SK-N-SH (cell line): Measurements from ENCODE around the gene MFSD8. TPM values are rescaled to one million over a fixed set of nuclear protein-coding genes. Genes with fewer than 3 reads are reported as not detected.

Source experiments
- CTCF ChIA-PET: fragments of 300-600, 350-600 bp; formaldehyde crosslinking; extraction: SDS; loops from one replicate; lab custom pipeline; 2021; lab: Yijun Ruan, JAX
- POLR2A ChIA-PET: fragments of 350-600 bp; sonication (Branson Sonifier 250); formaldehyde crosslinking; extraction: SDS; loops from one replicate; lab custom pipeline; 2020; ENCODE audit warnings: antibody characterized with exemption, inconsistent platforms; lab: Yijun Ruan, JAX
- DNase-seq: peaks from one replicate; pipeline ENCODE4 v3.0.0; 2012
- H2AFZ ChIP-seq: fragments of 200-600 bp; sonication (generic); 2 replicates; pipeline ENCODE4 v1.8.1; 2016; ENCODE audit warnings: antibody characterized with exemption, mild to moderate bottlenecking, low read depth
- H3F3A ChIP-seq: fragments of 200-600 bp; sonication (generic); replicated peaks from 2 replicates; pipeline ENCODE3; 2016; ENCODE audit warnings: antibody characterized with exemption, mild to moderate bottlenecking; ENCODE audit not compliant: insufficient read depth
- H3K27ac ChIP-seq, 2 experiments: fragments of 200-500 bp in 1 of 2; fragments of 200-600 bp in 1 of 2; sonication (Bioruptor generic) in 1 of 2; sonication (generic), shearing (Covaris generic) in 1 of 2; 2 replicates each; pipeline versions ENCODE4 v1.5.1 to v1.6.1; 2014 to 2016; ENCODE audit warnings: low read depth in 2 of 2, inconsistent platforms in 1 of 2, low read length in 1 of 2, mild to moderate bottlenecking in 1 of 2, mixed read lengths in 1 of 2
- H3K27me3 ChIP-seq: fragments of 200-600 bp; sonication (generic), shearing (Covaris generic); 2 replicates; pipeline ENCODE4 v1.6.1; 2016; ENCODE audit warnings: mixed run types; ENCODE audit not compliant: insufficient read depth
- H3K36me3 ChIP-seq, 2 experiments: fragments of 200-500 bp in 1 of 2; fragments of 200-600 bp in 1 of 2; sonication (Bioruptor generic) in 1 of 2; sonication (generic) in 1 of 2; replicated peaks in 1 of 2; 2 replicates each; pipeline versions ENCODE3 to v1.5.1; 2014 to 2016; ENCODE audit warnings: low read length in 1 of 2, mild to moderate bottlenecking in 1 of 2; ENCODE audit not compliant: insufficient read depth in 2 of 2, control insufficient read depth in 1 of 2
- H3K4me1 ChIP-seq, 2 experiments: fragments of 200-500 bp in 1 of 2; fragments of 200-600 bp in 1 of 2; sonication (Bioruptor generic) in 1 of 2; sonication (generic), shearing (Covaris generic) in 1 of 2; 2 replicates each; pipeline versions ENCODE4 v1.5.1 to v1.6.1; 2014 to 2016; ENCODE audit warnings: low read depth in 1 of 2, low read length in 1 of 2, mixed run types in 1 of 2; ENCODE audit not compliant: insufficient read depth in 2 of 2, control insufficient read depth in 1 of 2
- H3K4me2 ChIP-seq: fragments of 200-600 bp; sonication (generic), shearing (Covaris generic); 2 replicates; pipeline ENCODE4 v1.6.1; 2017; ENCODE audit warnings: mixed run types
- H3K4me3 ChIP-seq, 2 experiments: fragments of 200-500 bp in 1 of 2; fragments of 200-600 bp in 1 of 2; sonication (Bioruptor generic) in 1 of 2; sonication (generic), shearing (Covaris generic) in 1 of 2; 2 replicates each; pipeline versions ENCODE4 v1.5.1 to v1.8.1; 2014 to 2016; ENCODE audit warnings: low read depth in 2 of 2, inconsistent platforms in 1 of 2, low read length in 1 of 2, mild to moderate bottlenecking in 1 of 2, mixed read lengths in 1 of 2, moderate library complexity in 1 of 2
- H3K79me2 ChIP-seq: fragments of 200-600 bp; sonication (generic); 2 replicates; pipeline ENCODE4 v1.8.1; 2017; ENCODE audit warnings: mild to moderate bottlenecking; ENCODE audit not compliant: insufficient read depth
- H3K9ac ChIP-seq: fragments of 200-600 bp; sonication (generic); 2 replicates; pipeline ENCODE4 v1.6.1; 2017; ENCODE audit warnings: mixed run types
- H3K9me2 ChIP-seq: fragments of 200-600 bp; sonication (generic); 2 replicates; pipeline ENCODE4 v1.6.1; 2017; ENCODE audit warnings: mixed run types
- H3K9me3 ChIP-seq: fragments of 200-600 bp; sonication (generic); 2 replicates; pipeline ENCODE4 v1.6.1; 2017; ENCODE audit warnings: mixed run types, mild to moderate bottlenecking, moderate library complexity
- H4K20me1 ChIP-seq: fragments of 200-600 bp; sonication (generic); 2 replicates; pipeline ENCODE4 v1.6.1; 2017; ENCODE audit warnings: mild to moderate bottlenecking, mixed run types; ENCODE audit not compliant: insufficient read depth
- CHD2 ChIP-seq: fragments of 150-350 bp; IDR thresholded peaks from 2 replicates; pipeline ENCODE4 v1.6.1; 2018; ENCODE audit warnings: low read length; ENCODE audit not compliant: partially characterized antibody
- ELF1 ChIP-seq: IDR thresholded peaks from 2 replicates; pipeline ENCODE4 v1.4.0; 2012
- EP300 ChIP-seq, 2 experiments: IDR thresholded peaks; 2 replicates each; pipeline versions ENCODE4 v1.4.0 to v1.6.1; 2012; ENCODE audit warnings: borderline replicate concordance in 1 of 2, low read depth in 1 of 2, low read length in 1 of 2
- FOSL2 ChIP-seq: IDR thresholded peaks from 2 replicates; pipeline ENCODE4 v1.4.0; 2012; ENCODE audit warnings: low read depth, mild to moderate bottlenecking, moderate library complexity, borderline replicate concordance
- FOXJ3 ChIP-seq: sonication (generic); formaldehyde crosslinking; IDR thresholded peaks from 2 replicates; pipeline ENCODE4 v1.5.1; 2020; ENCODE audit warnings: mild to moderate bottlenecking, missing genetic modification reagents
- GABPA ChIP-seq: IDR thresholded peaks from 2 replicates; pipeline ENCODE4 v1.4.0; 2012; ENCODE audit warnings: low read depth, mild to moderate bottlenecking
- JUND ChIP-seq: IDR thresholded peaks from 2 replicates; pipeline ENCODE4 v1.4.0; 2012
- MEF2A ChIP-seq: IDR thresholded peaks from 2 replicates; pipeline ENCODE4 v1.4.0; 2012; ENCODE audit warnings: low read depth, borderline replicate concordance
- MXI1 ChIP-seq: IDR thresholded peaks from 2 replicates; pipeline ENCODE4 v1.6.1; 2012; ENCODE audit warnings: mild to moderate bottlenecking, low read depth, low read length, improper control_type of control experiment
- NFIC ChIP-seq: IDR thresholded peaks from 2 replicates; pipeline ENCODE4 v1.4.0; 2012; ENCODE audit warnings: borderline replicate concordance
- NRF1 ChIP-seq: IDR thresholded peaks from 2 replicates; pipeline ENCODE4 v1.6.1; 2012; ENCODE audit warnings: low read depth, mild to moderate bottlenecking, low read length
- POLR2AphosphoS5 ChIP-seq: IDR thresholded peaks from 2 replicates; pipeline ENCODE4 v1.6.1; 2012; ENCODE audit warnings: low read depth, low read length
- RFX5 ChIP-seq: IDR thresholded peaks from 2 replicates; pipeline ENCODE4 v1.6.1; 2012; ENCODE audit warnings: mild to moderate bottlenecking, improper control_type of control experiment, low read length
- RXRA ChIP-seq: IDR thresholded peaks from 2 replicates; pipeline ENCODE4 v1.4.0; 2012; ENCODE audit warnings: low read depth, mild to moderate bottlenecking, borderline replicate concordance
- TAF1 ChIP-seq: IDR thresholded peaks from 2 replicates; pipeline ENCODE4 v1.6.1; 2012; ENCODE audit warnings: low read depth, mild to moderate bottlenecking, low read length, moderate library complexity, borderline replicate concordance
- TEAD4 ChIP-seq: IDR thresholded peaks from 2 replicates; pipeline ENCODE4 v1.4.0; 2012; ENCODE audit warnings: mild to moderate bottlenecking, borderline replicate concordance; ENCODE audit not compliant: insufficient read depth
- YY1 ChIP-seq: IDR thresholded peaks from 2 replicates; pipeline ENCODE4 v1.4.0; 2012; ENCODE audit warnings: low read depth, mild to moderate bottlenecking
- WGBS: methylation state at CpG from one replicate; pipeline ENCODE4 v1.1.6; 2017; ENCODE audit warnings: low lambda C conversion rate; 5-methylcytosine and 5-hydroxymethylcytosine counted together
- polyA plus RNA-seq, 3 experiments: library from polyadenylated mRNA; depleted of rRNA; stranded (reverse); fragments of >200 nt; gene quantifications; 2 replicates each; pipeline ENCODE4 v1.2.3, GENCODE V29; 2012
- TF ChIP-seq, protein P1 (sequence below): fragments of 200-600 bp; sonication (generic); IDR thresholded peaks from 2 replicates; pipeline ENCODE4 v1.6.1; 2017; ENCODE audit warnings: antibody characterized with exemption, mild to moderate bottlenecking, moderate library complexity
- TF ChIP-seq, protein P2 (sequence below): IDR thresholded peaks from 2 replicates; pipeline ENCODE4 v1.4.0; 2012; ENCODE audit warnings: low read depth, borderline replicate concordance
- TF ChIP-seq, protein P3 (sequence below): fragments of 150-350 bp; IDR thresholded peaks from 2 replicates; pipeline ENCODE4 v1.6.1; 2017; ENCODE audit warnings: antibody characterized with exemption, low read length, low read depth, borderline replicate concordance

The MFSD8 gene
- polyA plus RNA-seq, 1 of the 3 experiments (the other 2 are of a cell fraction): 7.5 TPM

DNA sequence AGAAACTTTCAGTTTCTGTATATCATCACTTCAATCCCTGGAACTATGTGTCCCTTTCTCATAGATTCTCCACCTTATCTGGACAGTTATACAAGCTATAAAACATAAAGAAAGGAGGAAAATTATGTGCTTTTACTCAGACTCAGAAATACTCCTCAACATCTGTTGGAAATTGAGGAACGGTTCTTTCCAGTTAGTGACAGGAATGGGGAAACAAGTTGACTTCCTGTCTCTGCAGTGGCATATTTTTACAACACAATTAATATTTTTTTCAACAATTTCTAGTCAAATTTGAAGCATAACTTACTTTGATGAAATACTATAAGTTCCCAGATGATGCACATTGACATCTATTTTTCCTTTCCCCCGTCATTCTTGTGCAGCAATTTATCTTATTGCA, 28.2 kb upstream of the MFSD8 start:
- Histone ChIP-seq H2AFZ (no peak overlapping the region), H3K4me3 (no peak overlapping the region), H3K4me2 (no peak overlapping the region), H3K27ac (no peak overlapping the region), H3F3A (peaks cover 3% of the 10 kb centered on the region), H3K9me2 (no peaks in the 10 kb centered on the region), H3K79me2 (no peaks in the 10 kb centered on the region), H3K27me3 (no peaks in the 10 kb centered on the region), H4K20me1 (no peaks in the 10 kb centered on the region), H3K9ac (no peak overlapping the region), H3K4me1 (no peaks in the 10 kb centered on the region), H3K36me3 (peaks cover 0 to 22% of the 10 kb centered on the region in 2 experiments), H3K9me3 (no peaks in the 10 kb centered on the region; the same call in 1 of the 2 replicates)
- ChIA-PET POLR2A (no interaction called here), CTCF (no interaction called here)
- 90% methylated on average over 2 of the region's 2 CpGs for WGBS
- DNase-seq: no peak
- TF ChIP-seq, protein P1, sequence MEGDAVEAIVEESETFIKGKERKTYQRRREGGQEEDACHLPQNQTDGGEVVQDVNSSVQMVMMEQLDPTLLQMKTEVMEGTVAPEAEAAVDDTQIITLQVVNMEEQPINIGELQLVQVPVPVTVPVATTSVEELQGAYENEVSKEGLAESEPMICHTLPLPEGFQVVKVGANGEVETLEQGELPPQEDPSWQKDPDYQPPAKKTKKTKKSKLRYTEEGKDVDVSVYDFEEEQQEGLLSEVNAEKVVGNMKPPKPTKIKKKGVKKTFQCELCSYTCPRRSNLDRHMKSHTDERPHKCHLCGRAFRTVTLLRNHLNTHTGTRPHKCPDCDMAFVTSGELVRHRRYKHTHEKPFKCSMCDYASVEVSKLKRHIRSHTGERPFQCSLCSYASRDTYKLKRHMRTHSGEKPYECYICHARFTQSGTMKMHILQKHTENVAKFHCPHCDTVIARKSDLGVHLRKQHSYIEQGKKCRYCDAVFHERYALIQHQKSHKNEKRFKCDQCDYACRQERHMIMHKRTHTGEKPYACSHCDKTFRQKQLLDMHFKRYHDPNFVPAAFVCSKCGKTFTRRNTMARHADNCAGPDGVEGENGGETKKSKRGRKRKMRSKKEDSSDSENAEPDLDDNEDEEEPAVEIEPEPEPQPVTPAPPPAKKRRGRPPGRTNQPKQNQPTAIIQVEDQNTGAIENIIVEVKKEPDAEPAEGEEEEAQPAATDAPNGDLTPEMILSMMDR: no peak
- no peak for TF ChIP-seq GABPA
- no peak for TF ChIP-seq TAF1
- no peak for TF ChIP-seq RXRA

DNA sequence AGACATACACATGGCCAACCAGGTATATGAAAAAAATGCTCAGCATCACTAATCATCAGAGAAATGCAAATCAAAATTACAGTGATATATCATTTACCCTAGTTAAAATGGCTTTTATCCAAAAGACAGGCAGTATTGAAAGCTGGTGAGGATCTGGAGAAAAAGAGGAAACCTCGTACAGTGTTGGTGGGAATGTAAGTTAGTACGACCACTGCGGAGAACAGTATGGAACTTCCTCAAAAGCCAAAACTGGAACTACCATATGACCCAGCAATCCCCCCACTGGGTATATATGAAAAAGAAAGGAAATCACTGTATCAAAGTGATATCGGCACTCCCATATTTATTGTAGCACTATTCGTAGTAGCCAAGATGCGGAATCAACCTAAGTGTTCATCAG, 23.7 kb upstream of the MFSD8 start:
- Histone ChIP-seq H2AFZ (no peak overlapping the region), H3K9ac (no peak overlapping the region), H3K9me2 (no peaks in the 10 kb centered on the region), H3K27ac (no peak overlapping the region), H3K27me3 (no peaks in the 10 kb centered on the region), H3K36me3 (peaks cover 7 to 28% of the 10 kb centered on the region in 2 experiments), H4K20me1 (no peaks in the 10 kb centered on the region), H3K79me2 (no peaks in the 10 kb centered on the region), H3K4me1 (no peaks in the 10 kb centered on the region), H3K4me2 (no peak overlapping the region), H3K4me3 (no peak overlapping the region), H3K9me3 (no peaks in the 10 kb centered on the region), H3F3A (peaks cover 3% of the 10 kb centered on the region)
- WGBS: 96% methylated on average over 6 of the region's 6 CpGs
- CTCF ChIA-PET: no interaction called here
- POLR2A ChIA-PET: no interaction called here
- no peak for DNase-seq
- no peak for TF ChIP-seq POLR2AphosphoS5
- no peak for TF ChIP-seq JUND
- no peak for TF ChIP-seq FOSL2
- no peak for TF ChIP-seq ELF1
- no peak for TF ChIP-seq MEF2A
- TF ChIP-seq, protein P2, sequence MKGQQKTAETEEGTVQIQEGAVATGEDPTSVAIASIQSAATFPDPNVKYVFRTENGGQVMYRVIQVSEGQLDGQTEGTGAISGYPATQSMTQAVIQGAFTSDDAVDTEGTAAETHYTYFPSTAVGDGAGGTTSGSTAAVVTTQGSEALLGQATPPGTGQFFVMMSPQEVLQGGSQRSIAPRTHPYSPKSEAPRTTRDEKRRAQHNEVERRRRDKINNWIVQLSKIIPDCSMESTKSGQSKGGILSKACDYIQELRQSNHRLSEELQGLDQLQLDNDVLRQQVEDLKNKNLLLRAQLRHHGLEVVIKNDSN: no peak
- no peak for TF ChIP-seq RFX5
- TF ChIP-seq CHD2: no peak
- TF ChIP-seq GABPA: no peak
- no peak for TF ChIP-seq NRF1
- no peak for TF ChIP-seq FOXJ3 (CRISPR knock-in tag)
- no peak for TF ChIP-seq TEAD4
- TF ChIP-seq, protein P1: no peak
- no peak for TF ChIP-seq EP300 (IDR thresholded peaks at IDR 0.05; ENCODE audit: borderline replicate concordance in 1 of 2, low read depth in 1 of 2, low read length in 1 of 2)
- TF ChIP-seq, protein P3, sequence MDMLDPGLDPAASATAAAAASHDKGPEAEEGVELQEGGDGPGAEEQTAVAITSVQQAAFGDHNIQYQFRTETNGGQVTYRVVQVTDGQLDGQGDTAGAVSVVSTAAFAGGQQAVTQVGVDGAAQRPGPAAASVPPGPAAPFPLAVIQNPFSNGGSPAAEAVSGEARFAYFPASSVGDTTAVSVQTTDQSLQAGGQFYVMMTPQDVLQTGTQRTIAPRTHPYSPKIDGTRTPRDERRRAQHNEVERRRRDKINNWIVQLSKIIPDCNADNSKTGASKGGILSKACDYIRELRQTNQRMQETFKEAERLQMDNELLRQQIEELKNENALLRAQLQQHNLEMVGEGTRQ: no peak
- TF ChIP-seq NFIC: no peak
- no peak for TF ChIP-seq YY1
- TF ChIP-seq MXI1: no peak
